ENCODE measurements around the gene NR1D1. TPM values are rescaled to one million over a fixed set of nuclear protein-coding genes. Genes with fewer than 3 reads are reported as not detected.

Gene NR1D1
- total and polyA plus RNA-seq, 2 of the 13 experiments (the other 11 are each of a cell fraction or from before 2014, with no cell fraction given) = 2.1 to 2.7 TPM

GRCh38 chr17:40069751-40070708, 30.4 kb downstream of the NR1D1 start:
- no TSS peak for BruUV-seq (replicated peaks)
- Histone ChIP-seq H3K4me1 (ENCODE audit: insufficient read depth, low read length) (peaks cover 90% of the 10 kb centered on the region), H3K36me3 (replicated peaks in 1 of 2; ENCODE audit: control insufficient read depth in 1 of 2, insufficient read depth in 2 of 2, low read length in 2 of 2) (0 out of 5 replicates have a peak, but pooled peaks cover 1 to 4% of the 10 kb centered on the region in 2 experiments), H2AFZ (ENCODE audit: low read length) (no peak overlapping the region), H3K27ac (ENCODE audit: extremely low read length, insufficient read depth, low read length) (no peak overlapping the region), H3K9ac (ENCODE audit: insufficient read depth, low read depth, low read length) (no peak overlapping the region), H4K20me1 (ENCODE audit: insufficient read depth, low read length) (no peaks in the 10 kb centered on the region), H3K27me3 (ENCODE audit: control insufficient read depth in 1 of 2, insufficient read depth in 2 of 2, low read length in 2 of 2) (no peaks in the 10 kb centered on the region), H3K4me3 (replicated peaks in 1 of 3; ENCODE audit: insufficient read depth in 1 of 3, low read depth in 2 of 3, low read length in 3 of 3) (peak overlapping the region in 1 of 3 experiments; percentile 56; a peak in 1 of 6 replicates), H3K79me2 (ENCODE audit: insufficient read depth, low read length) (peaks cover 2% of the 10 kb centered on the region), H3K9me3 (ENCODE audit: low read length) (no peaks in the 10 kb centered on the region), H3K4me2 (ENCODE audit: low read depth, low read length) (peak overlapping the region; percentile 80)
- in situ Hi-C loops (cut with HindIII; ENCODE audit: extremely low pct_ligation_motif_present, low pct_unique_long_range_greater_than_20kb) = no loop called here
- DNase-seq (ENCODE audit: low spot score) (no peak), FAIRE-seq (no peak), ATAC-seq (no peak)
- intact Hi-C loops (cut with micrococcal nuclease; ENCODE audit: unreplicated experiment) = no loop called here
- 75% methylated on average over 13 of the region's 14 CpGs for WGBS (ENCODE audit: low lambda C conversion rate)
- POLR2A ChIA-PET = interaction anchor here (3.5 to 4.2 kb wide), 2 partner anchors 7 to 30 kb away, joined by 29 to 47 read pairs; partner anchors contain the start of genes NR1D1 and THRA
- CTCF ChIA-PET (ENCODE audit: low intra/inter-chr PET ratio, low total read pairs) = no interaction called here
- peak; percentile 21; the same call in 1 of the 2 replicates for TF ChIP-seq CTCF (CRISPR knock-in tag; IDR thresholded peaks at IDR 0.05)
- no peak for TF ChIP-seq ZNF691 (CRISPR knock-in tag; IDR thresholded peaks at IDR 0.05; ENCODE audit: borderline replicate concordance, low read depth)
- TF ChIP-seq MLX (CRISPR knock-in tag; IDR thresholded peaks at IDR 0.05) = no peak
- TF ChIP-seq HNRNPL (IDR thresholded peaks at IDR 0.05; ENCODE audit: low read depth, low read length) = peak; percentile 100
- no peak for TF ChIP-seq ZFP90 (CRISPR knock-in tag; IDR thresholded peaks at IDR 0.05; ENCODE audit: borderline replicate concordance)
- TF ChIP-seq, protein P1, sequence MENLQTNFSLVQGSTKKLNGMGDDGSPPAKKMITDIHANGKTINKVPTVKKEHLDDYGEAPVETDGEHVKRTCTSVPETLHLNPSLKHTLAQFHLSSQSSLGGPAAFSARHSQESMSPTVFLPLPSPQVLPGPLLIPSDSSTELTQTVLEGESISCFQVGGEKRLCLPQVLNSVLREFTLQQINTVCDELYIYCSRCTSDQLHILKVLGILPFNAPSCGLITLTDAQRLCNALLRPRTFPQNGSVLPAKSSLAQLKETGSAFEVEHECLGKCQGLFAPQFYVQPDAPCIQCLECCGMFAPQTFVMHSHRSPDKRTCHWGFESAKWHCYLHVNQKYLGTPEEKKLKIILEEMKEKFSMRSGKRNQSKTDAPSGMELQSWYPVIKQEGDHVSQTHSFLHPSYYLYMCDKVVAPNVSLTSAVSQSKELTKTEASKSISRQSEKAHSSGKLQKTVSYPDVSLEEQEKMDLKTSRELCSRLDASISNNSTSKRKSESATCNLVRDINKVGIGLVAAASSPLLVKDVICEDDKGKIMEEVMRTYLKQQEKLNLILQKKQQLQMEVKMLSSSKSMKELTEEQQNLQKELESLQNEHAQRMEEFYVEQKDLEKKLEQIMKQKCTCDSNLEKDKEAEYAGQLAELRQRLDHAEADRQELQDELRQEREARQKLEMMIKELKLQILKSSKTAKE (CRISPR knock-in tag; IDR thresholded peaks at IDR 0.05; ENCODE audit: borderline replicate concordance) = no peak
- peak; percentile 23 for TF ChIP-seq XRCC5 (optimal IDR thresholded peaks at IDR 0.05; ENCODE audit: low read length)
- TF ChIP-seq, protein P2, sequence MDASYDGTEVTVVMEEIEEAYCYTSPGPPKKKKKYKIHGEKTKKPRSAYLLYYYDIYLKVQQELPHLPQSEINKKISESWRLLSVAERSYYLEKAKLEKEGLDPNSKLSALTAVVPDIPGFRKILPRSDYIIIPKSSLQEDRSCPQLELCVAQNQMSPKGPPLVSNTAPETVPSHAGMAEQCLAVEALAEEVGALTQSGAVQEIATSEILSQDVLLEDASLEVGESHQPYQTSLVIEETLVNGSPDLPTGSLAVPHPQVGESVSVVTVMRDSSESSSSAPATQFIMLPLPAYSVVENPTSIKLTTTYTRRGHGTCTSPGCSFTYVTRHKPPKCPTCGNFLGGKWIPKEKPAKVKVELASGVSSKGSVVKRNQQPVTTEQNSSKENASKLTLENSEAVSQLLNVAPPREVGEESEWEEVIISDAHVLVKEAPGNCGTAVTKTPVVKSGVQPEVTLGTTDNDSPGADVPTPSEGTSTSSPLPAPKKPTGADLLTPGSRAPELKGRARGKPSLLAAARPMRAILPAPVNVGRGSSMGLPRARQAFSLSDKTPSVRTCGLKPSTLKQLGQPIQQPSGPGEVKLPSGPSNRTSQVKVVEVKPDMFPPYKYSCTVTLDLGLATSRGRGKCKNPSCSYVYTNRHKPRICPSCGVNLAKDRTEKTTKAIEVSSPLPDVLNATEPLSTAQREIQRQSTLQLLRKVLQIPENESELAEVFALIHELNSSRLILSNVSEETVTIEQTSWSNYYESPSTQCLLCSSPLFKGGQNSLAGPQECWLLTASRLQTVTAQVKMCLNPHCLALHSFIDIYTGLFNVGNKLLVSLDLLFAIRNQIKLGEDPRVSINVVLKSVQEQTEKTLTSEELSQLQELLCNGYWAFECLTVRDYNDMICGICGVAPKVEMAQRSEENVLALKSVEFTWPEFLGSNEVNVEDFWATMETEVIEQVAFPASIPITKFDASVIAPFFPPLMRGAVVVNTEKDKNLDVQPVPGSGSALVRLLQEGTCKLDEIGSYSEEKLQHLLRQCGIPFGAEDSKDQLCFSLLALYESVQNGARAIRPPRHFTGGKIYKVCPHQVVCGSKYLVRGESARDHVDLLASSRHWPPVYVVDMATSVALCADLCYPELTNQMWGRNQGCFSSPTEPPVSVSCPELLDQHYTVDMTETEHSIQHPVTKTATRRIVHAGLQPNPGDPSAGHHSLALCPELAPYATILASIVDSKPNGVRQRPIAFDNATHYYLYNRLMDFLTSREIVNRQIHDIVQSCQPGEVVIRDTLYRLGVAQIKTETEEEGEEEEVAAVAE (CRISPR knock-in tag; IDR thresholded peaks at IDR 0.05; ENCODE audit: borderline replicate concordance) = no peak
